IPS-18c (cell line): ENCODE measurements around the gene PCDH10.
"Not testable (repeated sequence)": the region's sequence is repeated elsewhere in the genome, so short reads cannot be mapped to it uniquely, and the experiment has no call there.

Experiments
- H3K4me3 ChIP-seq: 2 replicates; pipeline ENCODE4 v1.7.0; 2013; ENCODE audit warnings: low read depth, mild to moderate bottlenecking, low read length, moderate library complexity; ENCODE audit not compliant: insufficient read depth
- H3K9me3 ChIP-seq: one replicate; pipeline ENCODE4 v1.6.1; 2013; ENCODE audit warnings: mild to moderate bottlenecking, low read length, moderate library complexity; ENCODE audit not compliant: control insufficient read depth, insufficient read depth

PCDH10 gene

DNA sequence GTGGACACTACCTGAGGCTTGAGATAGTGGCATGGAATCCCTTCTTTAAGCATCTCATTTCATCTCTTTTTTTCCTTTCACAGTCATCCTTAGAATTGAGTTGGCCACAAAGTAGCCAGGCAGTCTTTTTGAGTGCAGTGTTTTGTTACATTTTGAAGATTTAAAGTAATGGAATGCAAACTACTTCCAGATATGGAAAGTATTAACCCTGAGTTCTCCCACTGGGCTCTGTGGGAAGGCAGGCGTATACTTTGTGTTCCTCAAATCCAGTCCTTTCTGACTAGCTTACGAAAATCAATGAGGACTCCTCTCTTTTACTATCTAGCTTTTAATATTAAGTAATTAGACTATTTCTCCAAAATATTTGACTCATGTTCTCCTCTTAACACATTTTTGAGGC is 29.9 kb downstream of the PCDH10 start:
- Histone ChIP-seq H3K9me3 (no peaks in the 10 kb centered on the region), H3K4me3 (no peak overlapping the region)

DNA sequence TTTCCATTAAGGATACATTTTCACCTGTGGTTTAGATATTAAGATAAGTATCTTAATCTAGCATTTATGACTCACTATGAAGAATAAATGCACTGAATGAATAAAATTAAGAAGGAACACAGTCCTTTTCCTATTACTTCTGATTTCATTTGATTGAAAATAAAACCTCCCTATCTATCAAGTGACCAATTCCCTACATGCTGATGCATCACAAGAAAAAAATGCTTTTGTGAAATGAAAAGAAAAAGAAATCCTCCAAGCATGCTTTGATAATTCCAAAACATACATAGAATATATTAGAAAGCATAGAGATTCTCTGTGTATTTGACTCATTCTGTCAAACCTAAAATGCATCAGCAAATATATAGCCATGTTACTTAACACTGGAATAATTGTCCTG is 37.1 kb downstream of the PCDH10 start:
- H3K4me3 ChIP-seq = no peak overlapping the region
- no peaks in the 10 kb centered on the region for H3K9me3 ChIP-seq

DNA sequence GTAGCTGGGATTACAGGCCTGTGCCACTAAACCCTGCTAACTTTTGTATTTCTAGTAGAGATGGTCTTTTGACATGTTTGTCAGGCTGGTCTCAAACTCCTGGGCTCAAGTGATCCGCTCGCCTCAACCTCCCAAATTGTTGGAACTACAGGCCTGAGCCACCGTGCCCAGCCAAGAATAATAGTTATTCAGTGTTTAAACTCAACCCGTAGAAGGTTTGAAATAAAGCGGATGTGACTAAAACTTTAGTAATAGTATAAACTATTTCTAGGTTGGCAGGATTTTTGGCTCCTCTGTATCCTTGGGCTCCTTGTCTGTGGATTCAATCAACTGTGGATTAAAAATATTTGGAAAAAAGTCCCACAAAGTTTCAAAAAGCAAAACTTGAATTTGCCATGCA is 37.8 kb downstream of the PCDH10 start:
- H3K9me3 ChIP-seq = no peaks in the 10 kb centered on the region
- H3K4me3 ChIP-seq = no peak overlapping the region

DNA sequence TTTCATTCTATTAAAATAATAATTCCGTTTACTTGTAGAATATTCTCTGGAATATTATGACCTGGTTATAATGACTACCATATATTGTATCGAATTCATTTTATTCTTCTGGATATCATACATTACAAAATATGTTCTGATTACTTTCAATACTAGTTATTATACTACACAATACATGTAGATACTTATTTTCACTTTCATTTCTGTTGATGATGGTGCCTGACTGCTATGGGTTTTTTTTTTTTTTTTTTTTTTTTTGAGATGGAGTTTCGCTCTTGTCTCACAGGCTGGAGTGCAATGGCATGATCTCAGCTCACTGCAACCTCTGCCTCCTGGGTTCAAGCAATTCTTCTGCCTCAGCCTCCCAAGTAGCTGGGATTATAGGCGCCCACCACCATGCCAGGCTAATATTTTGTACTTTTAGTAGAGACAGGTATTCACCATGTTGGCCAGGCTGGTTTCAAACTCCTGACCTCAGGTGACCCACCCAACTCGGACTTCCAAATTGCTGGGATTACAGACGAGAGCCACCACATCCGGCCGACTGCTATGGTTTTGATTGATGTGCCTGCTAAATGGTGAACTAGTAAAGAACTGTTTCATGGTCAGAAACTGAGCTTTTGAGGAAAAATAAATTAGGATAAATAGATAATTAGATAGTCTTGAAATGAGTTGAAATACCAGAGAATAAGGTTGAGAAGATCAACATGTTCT is 39.5 kb downstream of the PCDH10 start:
- Histone ChIP-seq H3K4me3 (no peak overlapping the region), H3K9me3 (no peaks in the 10 kb centered on the region)

DNA sequence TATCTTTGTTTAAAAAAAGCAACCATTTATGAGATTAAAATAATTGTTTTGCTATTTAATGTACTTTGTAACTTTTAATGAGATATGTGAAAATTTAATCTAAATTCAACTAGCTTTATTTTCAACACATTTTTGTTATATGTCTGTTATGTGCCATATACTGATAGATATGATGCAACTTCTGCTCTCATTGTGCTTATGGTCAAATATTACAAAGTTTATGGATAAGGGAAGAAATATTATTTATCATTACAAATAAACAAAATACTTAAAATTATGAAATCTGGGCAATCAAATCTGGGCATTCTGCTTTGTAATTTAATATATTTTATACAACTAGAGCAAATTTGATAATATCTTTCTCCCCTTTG is 40.0 kb downstream of the PCDH10 start:
- H3K4me3 ChIP-seq = no peak overlapping the region
- no peaks in the 10 kb centered on the region for H3K9me3 ChIP-seq

DNA sequence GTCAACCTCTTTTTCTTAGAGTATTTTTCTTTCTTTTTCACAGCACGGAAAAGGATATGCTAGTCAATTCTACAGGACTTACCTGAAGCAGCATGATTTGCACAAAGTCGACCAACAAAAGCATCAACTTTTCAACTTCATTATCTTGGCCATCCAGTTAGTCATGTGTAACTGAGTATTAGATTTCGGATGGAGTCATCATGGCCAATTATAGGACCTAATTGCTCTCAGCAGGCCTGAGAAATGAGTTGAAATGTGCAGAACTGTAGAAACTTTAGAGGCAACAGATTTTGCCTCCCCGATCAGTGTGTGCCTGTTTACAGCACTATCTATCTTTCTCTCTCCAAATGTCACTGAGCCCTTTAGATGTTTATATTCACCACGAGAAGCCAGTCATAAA is 41.0 kb downstream of the PCDH10 start:
- no peak overlapping the region for H3K4me3 ChIP-seq
- H3K9me3 ChIP-seq = no peaks in the 10 kb centered on the region

DNA sequence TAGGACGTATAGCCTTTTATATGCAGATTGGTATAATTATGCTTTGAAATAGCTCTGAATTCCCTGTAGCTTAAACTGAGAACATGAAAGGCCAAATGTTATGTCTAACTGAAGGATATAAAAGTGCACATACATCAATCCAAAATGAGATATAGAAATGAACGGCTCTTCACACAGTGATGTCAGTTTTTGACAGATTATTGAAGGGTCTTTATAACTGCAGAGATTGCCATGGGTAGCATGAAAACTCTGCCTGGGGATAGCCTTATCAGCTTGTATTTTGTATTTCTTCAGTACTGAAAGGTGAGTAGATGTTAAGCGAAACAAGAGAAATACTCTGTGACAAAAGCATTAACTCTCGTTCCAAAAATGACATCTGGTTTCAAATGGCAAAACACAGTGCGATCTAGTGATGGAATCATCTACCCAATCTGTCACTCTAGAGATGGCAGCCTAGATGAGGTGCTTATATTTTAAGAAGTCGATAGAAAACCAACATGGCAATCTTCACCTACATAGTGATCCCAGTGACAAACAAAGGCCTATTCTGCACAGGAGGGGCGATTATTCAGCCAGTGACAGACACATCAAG is 59.7 kb downstream of the PCDH10 start:
- no peak overlapping the region for H3K4me3 ChIP-seq
- no peaks in the 10 kb centered on the region for H3K9me3 ChIP-seq

DNA sequence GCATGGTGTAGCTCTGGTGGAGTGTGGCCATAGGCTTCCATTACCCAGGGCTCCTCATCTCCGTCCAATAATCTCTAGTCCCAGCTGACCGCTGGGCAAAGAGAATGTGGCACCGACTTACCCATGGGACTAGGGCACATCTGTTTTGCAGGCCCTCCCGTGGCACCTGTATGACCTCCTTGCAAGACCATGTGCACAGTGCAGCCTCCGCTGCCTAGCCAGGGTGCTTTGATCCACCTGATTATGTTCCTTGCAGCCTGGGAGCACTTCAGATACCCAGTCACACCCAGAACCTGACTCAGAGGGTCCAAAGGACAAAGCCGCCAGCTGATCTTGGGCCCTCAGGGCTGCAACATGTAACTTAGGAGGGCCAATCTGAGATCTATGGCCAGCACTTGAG is 84.8 kb downstream of the PCDH10 start:
- Histone ChIP-seq H3K9me3 (no peaks in the 10 kb centered on the region), H3K4me3 (no peak overlapping the region)

DNA sequence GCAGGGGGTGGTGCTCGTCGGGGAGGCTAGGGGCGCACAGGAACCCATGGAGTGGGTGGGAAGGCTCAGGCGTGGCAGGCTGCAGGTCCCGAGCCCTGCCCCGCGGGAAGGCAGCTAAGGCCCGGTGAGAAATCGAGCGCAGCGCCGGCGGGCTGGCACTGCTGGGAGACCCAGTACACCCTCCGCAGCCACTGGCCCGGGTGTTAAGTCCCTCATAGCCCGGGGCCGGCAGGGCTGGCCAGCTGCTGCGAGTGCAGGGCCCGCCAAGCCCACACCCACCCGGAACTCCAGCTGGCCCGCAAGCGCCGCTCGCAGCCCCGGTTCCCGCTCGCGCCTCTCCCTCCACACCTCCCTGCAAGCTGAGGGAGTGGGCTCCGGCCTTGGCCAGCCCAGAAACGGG is 91.4 kb downstream of the PCDH10 start:
- not testable (repeated sequence) for H3K9me3 ChIP-seq, H3K4me3 ChIP-seq
